Tibial nerve (tissue), 4 donors: ENCODE measurements around the gene PHF11.

Source experiments
- CTCF ChIP-seq, 5 experiments: fragments of 200-600 bp in 3 of 5; fragments of 450-650 bp in 2 of 5; sonication (generic) in 3 of 5; IDR thresholded peaks; one replicate each; pipeline ENCODE4 v1.5.1; 2016 to 2019; ENCODE audit warnings: antibody characterized with exemption in 5 of 5, mild to moderate bottlenecking in 3 of 5, moderate library complexity in 2 of 5
- EP300 ChIP-seq, 2 donors: sonication (generic); formaldehyde crosslinking; IDR thresholded peaks; one replicate each; pipeline ENCODE4 v1.6.1; 2017; ENCODE audit warnings: antibody characterized with exemption in 2 of 2, mild to moderate bottlenecking in 1 of 2
- POLR2A ChIP-seq, 2 donors: fragments of 450-650 bp; IDR thresholded peaks; one replicate each; pipeline ENCODE4 v1.6.1; 2017; ENCODE audit warnings: antibody characterized with exemption in 2 of 2, mild to moderate bottlenecking in 2 of 2, moderate library complexity in 2 of 2

GRCh38 chr13:49495783-49496762, at the start of gene PHF11:
- peak in 2 of 5 experiments; percentile 18 to 23 for TF ChIP-seq CTCF (IDR thresholded peaks at IDR 0.05)
- TF ChIP-seq POLR2A (IDR thresholded peaks at IDR 0.05) = peak; percentile 15 to 33
- TF ChIP-seq EP300 (IDR thresholded peaks at IDR 0.05) = peak in 1 of 2 donors; percentile 54
